HepG2 (cell line): Measurements from ENCODE around the gene DMRTB1. TPM values are rescaled to one million over a fixed set of nuclear protein-coding genes. Genes with fewer than 3 reads are reported as not detected.

Experiments used
- ATAC-seq: fragments of 200-7000 bp; cut with Tn5 transposase; 3 replicates; pipeline ENCODE4 v1.9.1; 2020; ENCODE audit warnings: mild to moderate bottlenecking, moderate library complexity
- BruUV-seq: library from RNA; stranded (reverse); fragments of 400-500 nt; replicated peaks from 2 replicates; lab custom pipeline; 2021; lab: Mats Ljungman, UMichigan
- CTCF ChIA-PET: fragments of 300-600 bp; formaldehyde crosslinking; extraction: SDS; loops from one replicate; lab custom pipeline; 2021; ENCODE audit warnings: low total read pairs, inconsistent platforms, low intra/inter-chr PET ratio; lab: Yijun Ruan, JAX
- POLR2A ChIA-PET: fragments of 350-600 bp; sonication (Branson Sonifier 250); formaldehyde crosslinking; loops from one replicate; lab custom pipeline; 2020; ENCODE audit warnings: antibody characterized with exemption, inconsistent platforms; lab: Yijun Ruan, JAX
- DNase-seq: peaks from one replicate; pipeline ENCODE4 v3.0.0-alpha.2; 2015; ENCODE audit warnings: low spot score
- FAIRE-seq: peaks from 3 replicates; lab custom pipeline; 2011; peaks lifted over from hg19 to GRCh38; lab: Jason Lieb, UNC
- H2AFZ ChIP-seq: one replicate; pipeline ENCODE4 v1.6.1; 2011; ENCODE audit warnings: low read length, inconsistent platforms
- H3K27ac ChIP-seq: fragments of 300-600 bp; 3 replicates; pipeline ENCODE4 v1.8.0; 2011; ENCODE audit warnings: mixed run types, mild to moderate bottlenecking, mixed read lengths, low read length, inconsistent platforms; ENCODE audit not compliant: insufficient read depth; ENCODE audit errors: extremely low read length
- H3K27me3 ChIP-seq, 2 experiments: fragments of 200-600 bp in 1 of 2; 2 replicates in 1 of 2; 3 replicates in 1 of 2; pipeline versions ENCODE4 v1.6.0 to v1.8.0; 2011; ENCODE audit warnings: low read length in 2 of 2, mild to moderate bottlenecking in 2 of 2, moderate library complexity in 2 of 2, inconsistent platforms in 1 of 2; ENCODE audit not compliant: insufficient read depth in 2 of 2, control insufficient read depth in 1 of 2
- H3K36me3 ChIP-seq, 2 experiments: fragments of 200-600 bp in 1 of 2; replicated peaks in 1 of 2; 2 replicates in 1 of 2; 3 replicates in 1 of 2; pipeline versions ENCODE4 v1.5.1 to v1.8.0; 2011; ENCODE audit warnings: low read length in 2 of 2, inconsistent platforms in 1 of 2; ENCODE audit not compliant: insufficient read depth in 2 of 2, control insufficient read depth in 1 of 2
- H3K4me1 ChIP-seq: 2 replicates; pipeline ENCODE4 v1.5.1; 2012; ENCODE audit warnings: low read length, inconsistent platforms; ENCODE audit not compliant: insufficient read depth
- H3K4me2 ChIP-seq: 2 replicates; pipeline ENCODE4 v1.6.0; 2011; ENCODE audit warnings: low read depth, low read length, inconsistent platforms
- H3K4me3 ChIP-seq, 3 experiments: fragments of 200-600 bp in 1 of 3; sonication (generic), shearing (Covaris generic) in 1 of 3; replicated peaks in 1 of 3; 2 replicates each; pipeline ENCODE4 v1.5.1; 2011 to 2016; ENCODE audit warnings: low read length in 3 of 3, inconsistent platforms in 2 of 3, low read depth in 2 of 3, mild to moderate bottlenecking in 2 of 3, control low read depth in 1 of 3, mixed read lengths in 1 of 3; ENCODE audit not compliant: insufficient read depth in 1 of 3
- H3K79me2 ChIP-seq: one replicate; pipeline ENCODE4 v1.6.1; 2011; ENCODE audit warnings: low read length, inconsistent platforms; ENCODE audit not compliant: insufficient read depth
- H3K9ac ChIP-seq: 2 replicates; pipeline ENCODE4 v1.6.0; 2011; ENCODE audit warnings: mild to moderate bottlenecking, low read depth, low read length, inconsistent platforms; ENCODE audit not compliant: insufficient read depth
- H3K9me3 ChIP-seq: 2 replicates; pipeline ENCODE4 v1.5.1; 2012; ENCODE audit warnings: mild to moderate bottlenecking, low read length
- H4K20me1 ChIP-seq: 2 replicates; pipeline ENCODE4 v1.6.0; 2011; ENCODE audit warnings: inconsistent platforms, mild to moderate bottlenecking, low read length, moderate library complexity; ENCODE audit not compliant: insufficient read depth
- GFI1 ChIP-seq: sonication (generic); formaldehyde crosslinking; IDR thresholded peaks from 2 replicates; pipeline ENCODE4 v1.5.0; 2020; ENCODE audit warnings: missing genetic modification reagents, mild to moderate bottlenecking, borderline replicate concordance
- HNF4A ChIP-seq: sonication (generic); formaldehyde crosslinking; IDR thresholded peaks from 2 replicates; pipeline ENCODE4 v1.4.0; 2020; ENCODE audit warnings: missing genetic modification reagents
- JUN ChIP-seq: sonication (generic); formaldehyde crosslinking; IDR thresholded peaks from 2 replicates; pipeline ENCODE4 v1.4.0; 2020; ENCODE audit warnings: mild to moderate bottlenecking, missing genetic modification reagents
- ZFX ChIP-seq: sonication (generic); formaldehyde crosslinking; IDR thresholded peaks from 2 replicates; pipeline ENCODE4 v1.4.0; 2020; ENCODE audit warnings: mild to moderate bottlenecking, low read depth, missing genetic modification reagents, moderate library complexity
- WGBS: methylation state at CpG from one replicate; pipeline ENCODE4 v1.1.6; 2017; ENCODE audit warnings: low lambda C conversion rate; 5-methylcytosine and 5-hydroxymethylcytosine counted together
- in situ Hi-C: cut with HindIII; loops from 2 replicates; pipeline ENCODE4 v1.10.0; 2017; ENCODE audit warnings: low pct_unique_long_range_greater_than_20kb; ENCODE audit not compliant: extremely low pct_ligation_motif_present
- intact Hi-C: fragments of 100-400 bp; cut with micrococcal nuclease; formaldehyde crosslinking; loops from one replicate; pipeline ENCODE4 v1.10.0; 2022; ENCODE audit not compliant: unreplicated experiment
- polyA plus RNA-seq, 8 experiments: library from polyadenylated mRNA; depleted of rRNA in 3 of 8; stranded (reverse) in 7 of 8; unstranded in 1 of 8; fragments of >200 nt; fragmentation: Illumina TruSeq in 4 of 8; extraction: Trizol in 4 of 8; gene quantifications; 2 replicates each; pipeline versions ENCODE4 v1.2.1 to v1.2.3, GENCODE V29; 2011 to 2016; ENCODE audit warnings: low read depth in 4 of 8, missing spikeins in 1 of 8, mixed read lengths in 1 of 8; ENCODE audit not compliant: insufficient read depth in 1 of 8
- total RNA-seq, 5 experiments: library from RNA; depleted of rRNA; stranded (reverse); fragments of >200 nt; fragmentation: Illumina TruSeq; extraction: Trizol; gene quantifications; 2 replicates each; pipeline ENCODE4 v1.2.3, GENCODE V29; 2016; ENCODE audit warnings: low read depth in 1 of 5
- TF ChIP-seq, protein P1 (sequence below): sonication (generic); formaldehyde crosslinking; IDR thresholded peaks from 2 replicates; pipeline ENCODE4 v1.4.0; 2020; ENCODE audit warnings: missing genetic modification reagents

Gene DMRTB1
- total and polyA plus RNA-seq, 2 of the 13 experiments (the other 11 are each of a cell fraction or from before 2014, with no cell fraction given), result not detected

DNA sequence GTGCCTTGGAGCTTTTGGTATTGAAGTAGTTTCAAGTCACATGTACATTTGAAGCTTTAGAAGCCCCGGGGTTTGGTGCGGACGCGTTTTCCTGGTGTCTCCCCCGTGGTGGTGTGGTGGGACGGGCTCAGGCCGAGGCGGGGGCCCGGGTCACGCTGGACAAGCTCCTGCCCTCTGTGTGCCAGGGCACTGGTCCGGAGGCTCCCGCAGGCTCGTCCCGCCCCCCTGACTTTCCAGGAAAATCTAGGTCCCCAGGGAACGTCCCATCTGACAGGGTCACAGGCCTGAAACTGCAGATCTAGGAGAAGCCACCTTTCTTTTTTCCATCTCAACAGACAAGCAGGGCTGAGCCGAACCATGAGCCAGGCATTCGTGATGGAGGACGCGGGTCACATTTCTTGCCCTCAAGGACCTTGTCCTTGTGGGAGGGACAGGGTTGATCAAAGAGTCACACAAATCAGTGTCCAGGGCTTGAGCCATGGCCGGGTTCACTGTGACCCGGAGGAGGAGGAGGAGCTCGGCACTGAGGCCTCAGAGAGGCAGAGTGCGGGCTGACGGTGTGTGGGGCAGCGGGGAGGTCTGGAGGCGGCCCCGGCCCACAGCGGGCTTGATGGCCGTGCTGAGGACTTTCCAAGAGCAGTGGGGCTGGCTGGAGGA lies 1.6 kb downstream of the DMRTB1 start:
- intact Hi-C loops (no loop called here), in situ Hi-C loops (no loop called here)
- Histone ChIP-seq H3K4me2 (peak overlapping the region; percentile 29; the same call in 1 of the 2 replicates), H3K79me2 (no peaks in the 10 kb centered on the region), H3K9ac (no peak overlapping the region), H3K27ac (no peak overlapping the region), H3K4me3 (no peak overlapping the region), H3K36me3 (no peaks in the 10 kb centered on the region), H3K27me3 (peaks cover 3 to 34% of the 10 kb centered on the region in 2 experiments; a peak in 3 of 5 replicates), H4K20me1 (no peaks in the 10 kb centered on the region), H3K4me1 (no peaks in the 10 kb centered on the region), H3K9me3 (no peaks in the 10 kb centered on the region), H2AFZ (no peak overlapping the region)
- WGBS, result 23% methylated on average over 23 of the region's 29 CpGs
- ATAC-seq, result peak; percentile 89
- TF ChIP-seq ZFX (peak; percentile 26; the same call in 1 of the 2 replicates), JUN (CRISPR knock-in tag) (no peak), GFI1 (peak; percentile 73; the same call in 1 of the 2 replicates), HNF4A (peak; percentile 63)
- TF ChIP-seq, protein P1, sequence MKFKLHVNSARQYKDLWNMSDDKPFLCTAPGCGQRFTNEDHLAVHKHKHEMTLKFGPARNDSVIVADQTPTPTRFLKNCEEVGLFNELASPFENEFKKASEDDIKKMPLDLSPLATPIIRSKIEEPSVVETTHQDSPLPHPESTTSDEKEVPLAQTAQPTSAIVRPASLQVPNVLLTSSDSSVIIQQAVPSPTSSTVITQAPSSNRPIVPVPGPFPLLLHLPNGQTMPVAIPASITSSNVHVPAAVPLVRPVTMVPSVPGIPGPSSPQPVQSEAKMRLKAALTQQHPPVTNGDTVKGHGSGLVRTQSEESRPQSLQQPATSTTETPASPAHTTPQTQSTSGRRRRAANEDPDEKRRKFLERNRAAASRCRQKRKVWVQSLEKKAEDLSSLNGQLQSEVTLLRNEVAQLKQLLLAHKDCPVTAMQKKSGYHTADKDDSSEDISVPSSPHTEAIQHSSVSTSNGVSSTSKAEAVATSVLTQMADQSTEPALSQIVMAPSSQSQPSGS (CRISPR knock-in tag), result no peak
- no TSS peak for BruUV-seq
- DNase-seq, result peak; percentile 20
- POLR2A ChIA-PET, result no interaction called here
- CTCF ChIA-PET, result no interaction called here
- no peak for FAIRE-seq
